Hippocampal formation (tissue), 2 donors: ENCODE data around the gene SART3.
"Not testable (repeated sequence)": the region's sequence is repeated elsewhere in the genome, so short reads cannot be mapped to it uniquely, and the experiment has no call there.

ENCODE experiments used
- DNase-seq, 2 donors: peaks; one replicate each; lab custom pipeline; 2025; lab: John Stamatoyannopoulos, UW

The SART3 gene

DNA sequence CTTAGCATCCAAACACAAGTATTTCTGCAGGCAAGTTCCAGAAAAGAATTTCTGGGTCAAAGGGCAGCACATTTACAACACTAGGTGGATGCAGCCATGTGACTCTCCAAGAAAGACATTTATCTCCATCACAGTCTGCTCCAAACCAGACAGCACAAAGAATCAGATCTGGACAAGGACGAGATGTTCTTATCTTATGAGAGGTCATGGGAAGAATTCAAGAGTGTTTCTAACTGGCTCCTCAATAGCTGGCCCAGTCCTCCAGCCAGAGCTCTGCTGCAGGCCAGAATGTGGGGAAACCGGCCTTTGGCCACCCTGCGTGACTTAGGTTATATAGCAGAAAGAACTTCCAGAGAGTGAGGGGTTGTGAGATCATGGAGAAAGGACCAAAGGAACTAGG is 19.6 kb upstream of the SART3 start:
- no peak for DNase-seq

DNA sequence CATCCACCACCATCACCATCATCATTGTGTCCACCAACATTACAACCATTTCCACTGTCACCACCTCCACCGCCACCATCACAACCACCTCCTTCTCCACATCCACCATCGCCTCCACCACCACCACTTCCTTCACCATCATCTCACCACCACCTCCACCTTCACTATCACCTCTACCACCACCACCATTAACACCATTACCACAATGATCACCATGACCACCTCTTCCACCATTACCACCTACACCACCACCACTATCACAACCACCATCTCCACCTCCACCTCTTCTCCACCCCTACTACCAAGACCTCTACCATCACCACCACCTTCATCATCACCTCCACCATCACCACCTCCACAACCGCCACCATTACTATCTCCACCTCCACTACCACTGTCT is 17.8 kb upstream of the SART3 start:
- no peak for DNase-seq

DNA sequence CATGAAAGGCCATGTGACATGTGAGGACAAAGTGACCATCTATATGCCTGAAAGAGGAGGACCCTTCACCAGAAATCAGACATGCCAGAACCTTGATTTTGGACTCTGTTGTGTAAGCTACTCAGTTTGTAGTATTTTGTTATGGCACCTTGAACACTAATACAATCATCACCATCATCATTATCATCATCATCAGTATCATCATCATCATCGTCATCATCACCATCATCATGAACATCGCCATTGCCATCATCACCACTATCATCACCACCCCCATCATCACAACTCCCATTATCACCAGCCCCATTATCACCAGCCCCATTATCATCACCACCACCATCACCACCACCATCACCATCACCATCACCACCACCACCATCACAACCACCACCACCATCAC is 17.3 kb upstream of the SART3 start:
- no peak for DNase-seq

DNA sequence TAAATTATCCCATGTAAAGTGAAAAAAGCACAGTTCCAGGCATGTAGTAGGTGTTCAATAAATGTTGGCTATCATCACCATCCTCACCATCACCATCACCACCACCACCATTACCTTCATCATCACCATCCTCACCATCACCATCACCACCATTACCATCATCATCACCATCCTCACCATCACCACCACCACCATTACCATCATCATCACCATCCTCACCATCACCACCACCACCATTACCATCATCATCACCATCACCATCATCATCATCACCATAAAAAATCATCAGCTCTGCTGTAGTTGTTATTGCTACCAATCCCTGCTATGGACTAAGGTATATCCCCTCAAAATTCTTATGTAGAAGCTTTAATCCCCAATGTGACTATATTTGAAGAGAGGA is 16.5 kb upstream of the SART3 start:
- no peak for DNase-seq

DNA sequence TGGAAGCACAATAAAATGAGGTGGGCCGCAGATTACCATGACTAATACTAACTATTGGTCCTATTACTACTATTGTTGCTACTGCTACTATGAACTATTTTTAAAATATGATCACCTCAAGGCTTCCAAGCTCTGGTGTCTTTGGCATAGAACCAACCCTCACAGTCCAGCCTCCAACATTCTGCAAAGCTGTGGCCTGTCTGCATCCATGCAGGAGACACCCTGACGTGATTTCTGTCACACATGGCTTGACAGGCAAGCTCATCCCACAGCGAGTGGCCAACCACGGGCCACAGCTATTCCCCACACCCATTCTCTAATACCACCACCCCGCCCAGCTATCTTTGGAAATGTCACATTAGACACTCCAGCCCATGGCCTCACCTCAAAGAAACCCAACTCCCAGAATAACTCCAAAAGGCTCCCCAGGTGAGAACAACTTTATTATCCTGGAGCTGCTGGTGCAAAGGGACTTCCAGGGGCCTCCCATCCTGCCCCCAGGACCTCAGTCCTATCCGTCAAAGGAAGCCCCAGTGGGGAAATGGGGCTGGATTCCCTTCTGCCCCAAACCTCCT is 15.8 kb upstream of the SART3 start:
- no peak for DNase-seq

DNA sequence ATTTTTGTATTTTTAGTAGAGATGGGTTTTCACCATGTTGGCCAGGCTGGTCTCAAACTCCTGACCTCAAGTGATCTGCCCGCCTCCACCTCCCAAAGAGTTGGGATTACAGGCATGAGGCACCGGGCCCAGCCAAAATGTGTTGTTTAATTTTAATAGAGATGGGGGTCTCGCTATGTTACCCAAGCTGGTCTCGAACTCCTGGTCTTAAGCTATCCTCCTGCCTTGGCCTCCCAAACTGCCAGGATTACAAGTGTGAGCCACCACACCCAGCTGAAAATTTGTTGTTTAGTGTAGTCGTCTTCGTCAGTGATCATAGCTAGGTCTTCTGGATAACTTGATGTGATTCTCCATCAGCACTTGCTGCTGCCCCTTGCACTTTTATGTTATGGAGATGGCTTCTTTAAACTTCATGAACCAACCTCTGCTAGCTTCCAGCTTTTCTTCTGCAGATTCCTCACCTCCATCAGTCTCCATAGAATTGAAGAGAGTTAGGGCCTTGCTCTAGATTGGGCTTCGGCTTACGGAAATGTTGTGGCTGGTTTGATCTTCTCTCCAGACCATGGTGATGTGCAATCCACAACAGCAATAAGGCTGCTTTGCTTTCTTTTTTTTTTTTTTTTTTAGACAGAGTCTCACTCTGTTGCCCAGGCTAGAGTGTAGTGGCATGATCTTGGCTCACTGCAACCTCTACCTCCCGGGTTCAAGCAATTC is 14.4 kb upstream of the SART3 start:
- no peak for DNase-seq

DNA sequence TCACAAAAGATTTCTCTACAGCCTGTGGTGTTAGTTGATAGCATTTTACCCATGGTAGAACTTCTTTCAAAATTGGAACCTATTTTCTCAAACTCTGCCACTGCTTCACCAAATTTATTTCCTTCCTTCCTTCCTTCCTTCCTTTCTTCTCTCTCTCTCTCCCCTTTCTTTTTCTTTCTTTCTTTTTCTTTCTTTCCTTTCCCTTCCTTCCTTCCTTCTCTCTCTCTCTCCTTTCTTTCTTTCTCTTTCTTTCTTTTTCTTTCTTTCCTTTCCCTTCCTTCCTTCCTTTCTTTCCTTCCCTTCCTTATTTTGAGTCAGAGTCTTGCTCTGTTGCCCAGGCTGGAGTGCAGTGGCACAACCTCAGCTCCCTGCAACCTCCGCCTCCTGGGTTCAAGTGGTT is 13.3 kb upstream of the SART3 start:
- DNase-seq, result not testable (repeated sequence)

DNA sequence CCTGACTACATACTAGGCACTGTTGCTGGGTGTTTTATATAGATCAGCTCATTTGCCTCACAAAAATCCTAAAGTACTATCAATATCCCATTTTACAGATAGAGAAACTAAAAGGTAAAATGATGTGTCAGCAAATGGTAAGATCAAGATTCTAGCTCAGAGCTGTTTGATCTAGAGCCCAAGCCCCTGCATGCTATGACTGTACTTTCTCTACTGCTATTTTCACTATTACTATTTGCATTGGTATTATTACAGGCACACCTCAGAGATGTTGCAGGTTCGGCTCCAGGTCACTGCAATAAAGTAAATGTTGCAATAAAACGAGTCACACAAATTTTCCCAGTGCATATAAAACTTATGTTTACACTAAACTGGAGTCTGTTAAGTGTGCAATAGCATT is 12.3 kb upstream of the SART3 start:
- no peak for DNase-seq

DNA sequence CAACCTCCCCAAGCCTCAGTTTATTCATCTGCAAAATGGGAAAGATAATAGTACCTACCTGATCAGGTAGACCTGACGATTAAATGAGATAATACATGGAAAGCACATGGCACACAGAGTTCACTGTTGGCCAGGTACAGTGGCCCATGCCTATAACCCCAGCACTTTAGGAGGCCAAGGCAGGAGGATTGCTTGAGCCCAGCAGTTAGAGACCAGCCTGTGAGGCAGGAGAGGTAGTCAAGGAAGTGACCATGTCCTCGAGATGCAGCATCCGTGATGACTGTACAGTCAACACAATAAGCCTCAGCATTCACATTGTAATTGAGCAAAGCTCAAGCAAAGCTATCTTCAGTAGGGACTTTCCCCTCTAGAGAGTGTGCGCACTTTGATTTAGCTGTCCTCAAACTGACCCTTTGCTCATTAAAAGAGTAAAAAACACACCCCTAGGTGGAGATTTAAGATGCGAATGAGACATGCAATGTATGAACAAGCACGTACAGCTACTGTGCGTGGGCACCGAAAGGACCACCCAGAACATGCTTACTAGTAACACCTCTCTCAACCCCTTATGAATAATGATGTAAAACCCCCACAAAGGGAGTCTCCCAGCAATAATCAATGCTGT is 11.3 kb upstream of the SART3 start:
- no peak for DNase-seq

DNA sequence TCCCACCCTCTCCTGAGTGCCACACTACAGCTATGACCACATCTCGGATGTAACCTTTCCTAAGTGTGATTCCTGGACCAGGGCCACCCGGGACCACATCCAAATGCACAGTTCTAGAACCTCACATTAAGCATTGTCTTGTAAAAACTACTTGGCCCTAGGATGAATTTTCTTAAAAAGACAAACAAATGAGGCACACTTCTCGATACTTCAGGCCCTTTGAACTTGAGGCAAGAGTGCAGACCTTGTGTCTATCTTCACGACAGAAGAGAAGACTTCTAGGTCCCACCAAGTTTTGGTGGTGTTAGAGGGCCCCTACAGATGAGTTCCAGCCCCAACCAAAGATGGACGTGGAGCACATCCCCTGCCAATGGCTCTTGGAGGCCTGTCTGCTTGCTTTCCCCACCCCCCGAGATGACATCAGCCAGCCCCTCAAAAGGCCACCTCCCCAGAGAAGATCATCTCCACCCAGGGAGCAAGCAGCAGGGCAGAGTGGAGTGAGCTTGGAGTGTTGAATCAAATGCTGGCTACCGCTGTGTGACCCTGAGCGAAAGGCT is 10.7 kb upstream of the SART3 start:
- DNase-seq, result no peak

DNA sequence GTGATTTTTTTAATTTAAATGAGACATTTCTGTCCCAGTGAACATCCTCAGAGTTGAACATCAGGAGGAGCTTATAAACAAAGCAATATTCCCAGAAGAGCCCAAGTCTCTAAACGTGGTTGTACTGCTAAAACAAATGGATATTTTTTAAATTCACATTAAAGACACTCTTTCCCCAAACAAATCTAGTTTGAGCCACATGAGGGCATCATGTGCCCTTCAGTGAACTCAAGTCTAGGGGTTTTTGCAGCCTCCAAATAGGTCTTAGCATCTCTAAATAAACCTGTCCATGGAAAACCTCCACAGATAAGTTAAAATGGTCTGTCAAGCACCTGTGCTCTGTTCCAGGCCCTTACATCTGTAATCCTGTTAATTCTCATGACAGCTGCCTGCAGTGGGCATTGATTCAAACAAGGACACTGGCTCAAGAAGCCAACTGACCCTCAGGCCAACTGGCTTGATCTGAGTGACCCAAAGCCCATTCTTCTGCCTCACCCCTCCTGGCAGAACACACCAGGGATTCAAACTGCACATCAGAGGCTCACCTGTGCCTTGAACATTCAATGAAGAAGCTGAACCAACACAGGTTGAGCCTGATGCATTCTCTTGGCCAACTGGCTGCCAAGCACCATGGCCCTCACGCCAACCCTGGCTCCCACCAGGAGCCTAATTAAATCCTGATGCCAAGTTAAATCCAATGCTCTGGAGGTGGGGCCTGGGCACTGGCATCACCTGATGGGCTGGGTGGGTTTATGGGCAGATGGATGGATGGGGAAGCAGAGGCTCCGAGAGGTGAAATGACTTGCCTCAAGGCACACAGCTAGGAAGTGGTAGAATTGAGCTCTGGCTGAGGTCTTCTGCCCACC is 10.0 kb upstream of the SART3 start:
- DNase-seq, result peak in 1 of 2 donors; percentile 32

DNA sequence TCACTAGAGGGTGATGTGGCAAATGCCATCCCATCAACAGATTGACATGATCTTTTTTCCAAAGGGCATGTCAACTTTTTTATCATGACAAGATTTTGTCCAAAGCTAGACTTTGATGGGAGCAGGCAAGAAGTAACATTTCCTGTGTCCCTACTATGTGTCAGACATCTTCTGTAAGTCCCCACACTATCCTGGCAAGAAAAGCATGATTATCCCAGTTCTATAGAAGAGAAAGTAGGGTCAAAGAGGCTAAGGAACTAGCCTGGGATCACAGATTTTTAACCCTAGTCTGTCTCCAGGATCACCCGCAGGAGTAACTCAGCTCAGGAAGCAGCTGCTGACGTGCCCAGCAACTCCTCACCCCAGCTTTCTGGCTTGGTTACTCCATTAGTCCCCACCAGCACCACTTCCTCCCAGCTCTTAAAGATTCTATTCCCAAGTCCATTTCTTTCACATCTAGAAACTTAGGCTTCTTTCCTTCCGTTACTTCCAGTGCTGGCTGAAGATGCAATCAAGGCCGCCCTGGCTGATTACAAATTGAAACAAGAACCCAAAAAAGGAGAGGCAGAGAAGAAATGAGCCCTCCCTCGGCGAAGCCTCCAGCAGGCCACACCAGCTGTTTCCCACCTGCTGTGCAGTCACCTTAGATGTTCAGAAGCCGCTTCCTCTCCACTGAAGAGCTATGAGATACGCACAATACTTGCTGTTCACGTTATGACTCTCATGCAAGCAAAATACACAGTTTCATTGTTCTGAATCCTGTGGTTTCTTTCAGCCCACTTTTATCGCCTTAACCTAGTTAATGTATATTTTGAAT is 7.6 kb upstream of the SART3 start:
- no peak for DNase-seq

DNA sequence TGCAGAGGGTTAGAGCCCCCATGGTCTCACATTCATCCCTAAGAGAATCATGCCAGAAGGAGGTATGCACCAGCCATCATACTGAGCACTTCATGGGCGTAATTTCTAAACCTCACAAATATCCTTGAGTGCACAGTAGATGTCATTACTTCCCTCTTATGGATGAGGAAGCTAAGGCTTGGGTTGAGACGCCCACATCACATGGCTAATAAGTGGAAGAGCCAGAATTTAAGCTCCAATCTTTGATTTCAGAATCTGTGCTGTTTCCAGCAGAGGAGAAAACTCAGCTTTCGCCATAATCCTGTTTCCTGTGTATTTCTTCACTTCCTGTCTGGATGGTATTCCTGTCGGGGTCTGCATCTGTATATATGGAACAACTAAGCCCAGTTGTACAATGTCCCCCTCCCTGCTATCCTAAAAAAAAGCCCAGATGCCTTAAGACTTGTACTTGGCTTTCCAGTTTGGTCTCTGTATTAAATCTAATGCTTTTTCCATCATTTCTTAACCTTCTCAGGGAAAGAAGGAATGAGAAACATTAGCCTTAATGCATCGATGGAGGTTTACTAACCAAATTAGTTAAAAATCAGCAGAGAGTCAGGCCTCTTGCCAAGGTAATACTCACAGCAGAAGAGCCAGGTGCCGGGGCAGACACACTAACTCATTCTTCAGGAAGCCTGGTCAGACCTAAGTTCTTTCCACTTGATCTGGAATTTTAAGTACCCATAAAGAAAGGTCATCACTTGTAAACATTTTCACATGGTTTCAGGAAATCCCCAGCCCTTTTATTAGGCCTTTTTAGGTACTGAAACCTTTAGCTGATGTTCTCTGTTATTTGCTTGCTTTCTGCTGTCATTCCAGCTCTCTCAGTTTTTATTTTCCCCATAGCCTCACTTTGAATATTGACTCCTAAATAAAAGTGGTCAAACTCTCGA is 6.7 kb upstream of the SART3 start:
- no peak for DNase-seq

DNA sequence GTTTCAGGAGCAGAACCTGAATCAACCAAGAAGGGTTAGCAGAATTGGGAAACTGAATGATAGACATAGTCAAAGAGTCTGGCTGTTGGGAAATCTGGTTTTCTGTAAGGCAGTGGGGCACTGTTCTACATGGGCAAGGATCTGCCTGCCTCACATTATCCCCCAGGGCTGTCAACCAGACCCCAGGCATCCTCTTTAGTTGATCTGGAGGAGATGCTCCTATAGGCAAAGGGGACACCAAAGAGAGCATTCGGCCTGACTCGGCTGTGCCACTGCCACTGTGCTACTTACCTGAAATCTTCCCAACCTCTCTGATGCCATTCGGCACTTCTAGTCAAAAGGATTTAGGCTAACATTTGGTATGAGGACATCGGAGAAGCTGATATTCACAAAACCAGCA is 5.5 kb upstream of the SART3 start:
- no peak for DNase-seq

DNA sequence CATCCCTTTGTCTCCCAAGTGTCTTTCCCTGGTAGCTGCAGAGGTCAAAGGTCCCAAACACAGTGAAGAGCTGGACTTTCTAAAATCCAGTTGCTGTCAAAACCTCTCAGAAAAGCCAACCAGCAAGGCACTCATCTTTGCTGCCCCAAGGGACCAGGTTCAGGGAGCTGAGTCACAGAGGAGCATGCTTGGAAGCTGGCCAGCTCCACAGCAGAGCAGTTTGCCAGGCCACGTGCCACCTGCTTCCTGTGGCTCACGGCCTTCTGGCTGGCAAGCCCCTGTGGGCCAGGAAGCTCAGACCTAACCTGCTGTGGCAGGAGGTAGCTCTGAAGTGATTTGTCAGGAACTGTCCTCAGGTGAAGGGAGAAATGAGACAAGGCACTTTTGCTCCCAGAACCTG is 5.0 kb upstream of the SART3 start:
- DNase-seq, result no peak

DNA sequence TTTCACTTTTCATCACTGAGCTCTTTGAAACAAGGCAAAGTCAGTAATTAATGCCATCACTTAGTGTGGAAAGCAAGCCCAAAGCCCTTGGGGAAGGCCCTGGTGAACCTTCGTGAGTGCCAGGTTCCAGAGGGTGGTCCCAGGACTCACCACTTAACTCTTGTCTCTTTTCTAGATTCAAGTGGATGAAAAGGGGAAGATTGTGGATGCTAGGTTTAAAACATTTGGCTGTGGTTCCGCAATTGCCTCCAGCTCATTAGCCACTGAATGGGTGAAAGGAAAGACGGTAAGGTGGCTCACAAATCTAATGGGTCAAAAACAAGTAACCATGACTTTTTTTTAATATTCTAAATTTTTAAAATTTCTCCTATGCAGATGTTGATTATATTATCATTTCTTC is 4.2 kb upstream of the SART3 start:
- DNase-seq, result no peak

DNA sequence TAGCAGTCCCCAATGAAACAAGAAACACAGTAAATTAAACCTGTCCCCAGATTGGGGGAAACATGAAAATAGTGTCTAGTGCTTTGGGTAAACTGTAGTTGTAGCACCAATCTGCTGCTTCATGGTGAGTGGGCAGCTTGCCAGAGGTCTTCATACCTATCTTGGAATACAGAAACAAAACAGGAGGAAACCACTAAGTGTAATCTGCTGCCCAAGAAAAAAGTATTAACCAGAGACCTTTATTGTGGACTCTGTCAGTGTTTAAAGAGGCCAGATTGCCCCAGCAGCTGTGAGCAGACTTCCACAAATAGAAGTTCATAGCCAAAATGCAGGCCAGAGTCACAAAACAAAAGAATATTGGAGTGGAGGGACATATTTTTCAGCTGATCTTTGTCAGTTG is 3.8 kb upstream of the SART3 start:
- no peak for DNase-seq

DNA sequence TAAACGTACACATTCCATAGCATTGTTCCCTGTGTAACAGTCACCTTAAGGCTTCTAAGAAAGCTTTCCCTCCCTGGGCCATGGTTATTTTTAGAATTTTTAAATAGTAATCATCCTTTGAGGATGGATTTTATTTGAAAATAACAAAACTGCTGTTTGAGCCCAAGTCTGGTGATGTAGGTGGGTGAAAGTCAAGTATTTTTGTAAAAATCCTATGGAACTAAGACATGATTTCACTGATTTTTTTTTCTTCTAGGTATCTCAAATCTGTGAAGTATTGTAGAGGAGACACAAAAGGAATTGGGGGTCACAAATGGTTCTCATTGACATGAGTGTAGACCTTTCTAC is 2.8 kb upstream of the SART3 start:
- DNase-seq, result no peak

DNA sequence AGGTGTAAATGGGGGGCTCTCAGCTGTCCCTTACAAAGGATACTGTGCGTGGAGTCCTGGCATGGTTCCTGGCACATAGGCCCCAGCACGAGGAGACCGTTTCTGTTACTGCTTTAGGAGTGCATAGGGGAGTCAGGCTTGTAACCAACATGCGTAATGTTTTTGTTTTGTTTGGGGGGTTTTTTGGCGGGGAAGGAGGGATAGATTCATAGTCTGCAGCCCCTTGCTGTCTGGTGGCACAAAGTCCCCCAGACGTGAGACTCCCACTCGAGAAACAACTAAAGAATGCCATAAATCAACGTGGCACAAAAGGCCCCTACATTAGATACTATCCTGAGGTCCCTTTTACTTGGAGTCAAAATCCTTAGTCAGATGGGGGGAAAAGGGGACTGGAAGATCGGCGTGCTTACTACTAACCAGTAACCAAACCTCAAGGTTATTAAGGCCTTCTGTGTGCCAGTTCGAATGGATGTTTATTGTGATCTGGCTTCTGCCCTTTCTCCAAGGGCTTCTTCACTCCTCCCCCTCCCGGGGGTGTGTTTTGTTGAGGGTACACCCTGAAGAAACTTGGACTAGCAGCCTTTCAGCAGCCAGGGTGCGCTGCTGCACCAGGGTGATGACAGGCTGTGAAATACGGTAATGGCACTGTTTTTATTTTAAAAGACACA is 2.3 kb upstream of the SART3 start:
- DNase-seq, result peak; percentile 52 to 71
